H9 (cell line): Measurements from ENCODE around the gene HDGFL3. TPM values are rescaled to one million over a fixed set of nuclear protein-coding genes. Genes with fewer than 3 reads are reported as not detected.
A peak's percentile ranks its signal among the peaks of the same experiment; 100 is the strongest.
"Not testable (repeated sequence)": the region's sequence is repeated elsewhere in the genome, so short reads cannot be mapped to it uniquely, and the experiment has no call there.

Experiments used
- DNase-seq: peaks from one replicate; pipeline ENCODE4 v3.0.0-alpha.2; 2017
- H2AFZ ChIP-seq: one replicate; pipeline ENCODE4 v1.6.1; 2013; ENCODE audit warnings: mild to moderate bottlenecking, low read length, control low read depth, moderate library complexity
- H2AK5ac ChIP-seq: 2 replicates; pipeline ENCODE4 v1.6.1; 2013; ENCODE audit warnings: low read length, control low read depth, mixed read lengths; ENCODE audit not compliant: insufficient read length
- H2BK120ac ChIP-seq: one replicate; pipeline ENCODE4 v1.6.1; 2013; ENCODE audit warnings: low read depth, mild to moderate bottlenecking, low read length, control low read depth, inconsistent platforms; ENCODE audit not compliant: poor library complexity, severe bottlenecking
- H2BK12ac ChIP-seq: 2 replicates; pipeline ENCODE4 v1.6.1; 2013; ENCODE audit warnings: low read length, control low read depth, mixed read lengths, low read depth; ENCODE audit not compliant: insufficient read length
- H2BK15ac ChIP-seq: 2 replicates; pipeline ENCODE4 v1.6.1; 2013; ENCODE audit warnings: low read depth, low read length, control low read depth
- H2BK20ac ChIP-seq: one replicate; pipeline ENCODE4 v1.6.1; 2013; ENCODE audit warnings: low read depth, mild to moderate bottlenecking, low read length, control low read depth, inconsistent platforms; ENCODE audit not compliant: poor library complexity, severe bottlenecking
- H2BK5ac ChIP-seq: 2 replicates; pipeline ENCODE4 v1.6.1; 2013; ENCODE audit warnings: low read length, control low read depth, mixed read lengths; ENCODE audit not compliant: insufficient read length
- H3K14ac ChIP-seq: 2 replicates; pipeline ENCODE4 v1.6.1; 2013; ENCODE audit warnings: low read length, control low read depth; ENCODE audit not compliant: insufficient read depth
- H3K18ac ChIP-seq: 2 replicates; pipeline ENCODE4 v1.6.1; 2013; ENCODE audit warnings: low read depth, mild to moderate bottlenecking, mixed read lengths, low read length, control low read depth; ENCODE audit not compliant: insufficient read length
- H3K23ac ChIP-seq: 2 replicates; pipeline ENCODE4 v1.6.1; 2013; ENCODE audit warnings: low read length, control low read depth, mixed read lengths, low read depth; ENCODE audit not compliant: insufficient read length
- H3K23me2 ChIP-seq: 2 replicates; pipeline ENCODE4 v1.6.1; 2013; ENCODE audit warnings: low read depth, mild to moderate bottlenecking, mixed read lengths, low read length, control low read depth; ENCODE audit not compliant: insufficient read length, poor library complexity, severe bottlenecking
- H3K27ac ChIP-seq: 2 replicates; pipeline ENCODE4 v1.5.1; 2013; ENCODE audit warnings: low read length, control low read depth, mixed read lengths, low read depth; ENCODE audit not compliant: insufficient read length
- H3K27me3 ChIP-seq: 2 replicates; pipeline ENCODE4 v1.6.1; 2013; ENCODE audit warnings: low read length, control low read depth, inconsistent platforms; ENCODE audit not compliant: insufficient read depth
- H3K4ac ChIP-seq: 2 replicates; pipeline ENCODE4 v1.6.1; 2013; ENCODE audit warnings: low read depth, mild to moderate bottlenecking, control low read depth, inconsistent platforms, low read length, moderate library complexity
- H3K4me1 ChIP-seq: 2 replicates; pipeline ENCODE4 v1.6.1; 2013; ENCODE audit warnings: low read length, control low read depth, inconsistent platforms; ENCODE audit not compliant: insufficient read depth
- H3K4me2 ChIP-seq: 2 replicates; pipeline ENCODE4 v1.6.1; 2013; ENCODE audit warnings: low read length, control low read depth, mixed read lengths; ENCODE audit not compliant: insufficient read length, insufficient read depth
- H3K56ac ChIP-seq: 2 replicates; pipeline ENCODE4 v1.6.1; 2013; ENCODE audit warnings: low read depth, mild to moderate bottlenecking, mixed read lengths, low read length, control low read depth; ENCODE audit not compliant: insufficient read length
- H3K79me1 ChIP-seq: 2 replicates; pipeline ENCODE4 v1.6.1; 2013; ENCODE audit warnings: low read depth, mild to moderate bottlenecking, moderate library complexity, low read length, control low read depth, inconsistent platforms; ENCODE audit not compliant: insufficient read depth, poor library complexity, severe bottlenecking
- H3K79me2 ChIP-seq: 2 replicates; pipeline ENCODE4 v1.6.1; 2013; ENCODE audit warnings: low read length, control low read depth, inconsistent platforms; ENCODE audit not compliant: insufficient read depth
- H3K9ac ChIP-seq: 2 replicates; pipeline ENCODE4 v1.6.1; 2013; ENCODE audit warnings: low read length, control low read depth, mixed read lengths; ENCODE audit not compliant: insufficient read length; ENCODE audit errors: extremely low read depth
- H3K9me3 ChIP-seq: one replicate; pipeline ENCODE4 v1.6.1; 2013; ENCODE audit warnings: low read depth, low read length, inconsistent platforms; ENCODE audit not compliant: control insufficient read depth
- H3T11ph ChIP-seq: one replicate; pipeline ENCODE4 v1.6.1; 2013; ENCODE audit warnings: mild to moderate bottlenecking, low read length, control low read depth, inconsistent platforms
- H4K20me1 ChIP-seq: one replicate; pipeline ENCODE4 v1.6.1; 2013; ENCODE audit not compliant: control insufficient read depth, insufficient read length, insufficient read depth
- H4K5ac ChIP-seq: 2 replicates; pipeline ENCODE4 v1.6.1; 2013; ENCODE audit warnings: low read depth, mild to moderate bottlenecking, mixed read lengths, low read length, control low read depth; ENCODE audit not compliant: insufficient read length
- H4K8ac ChIP-seq: replicated peaks from 2 replicates; pipeline ENCODE4 v1.6.1; 2013; ENCODE audit warnings: low read length, control low read depth, mixed read lengths, low read depth; ENCODE audit not compliant: insufficient read length
- H4K91ac ChIP-seq: 2 replicates; pipeline ENCODE4 v1.6.1; 2013; ENCODE audit warnings: low read depth, mild to moderate bottlenecking, moderate library complexity, mixed read lengths, low read length, control low read depth; ENCODE audit not compliant: insufficient read length
- H3K27ac Mint-ChIP-seq, 3 experiments: 2 replicates in 2 of 3; 3 replicates in 1 of 3; pipeline ENCODE4 v1.8.0; 2020 to 2021; ENCODE audit warnings: mixed read lengths in 3 of 3, mild to moderate bottlenecking in 1 of 3, moderate library complexity in 1 of 3
- H3K27me3 Mint-ChIP-seq: 2 replicates; pipeline ENCODE4 v1.8.0; 2021; ENCODE audit warnings: low read depth, mild to moderate bottlenecking, moderate library complexity, mixed read lengths
- H3K36me3 Mint-ChIP-seq, 3 experiments: 2 replicates in 2 of 3; 3 replicates in 1 of 3; pipeline ENCODE4 v1.8.0; 2020 to 2021; ENCODE audit warnings: low read depth in 3 of 3, mixed read lengths in 3 of 3; ENCODE audit not compliant: insufficient read depth in 1 of 3
- H3K4me1 Mint-ChIP-seq, 2 experiments: 2 replicates each; pipeline ENCODE4 v1.8.0; 2020; ENCODE audit warnings: mixed read lengths in 2 of 2
- H3K4me3 Mint-ChIP-seq, 2 experiments: 2 replicates in 1 of 2; 3 replicates in 1 of 2; pipeline ENCODE4 v1.8.0; 2020 to 2021; ENCODE audit warnings: mild to moderate bottlenecking in 2 of 2, mixed read lengths in 2 of 2, moderate library complexity in 1 of 2
- H3K9me3 Mint-ChIP-seq, 2 experiments: 2 replicates in 1 of 2; 3 replicates in 1 of 2; pipeline ENCODE4 v1.8.0; 2020; ENCODE audit warnings: mild to moderate bottlenecking in 2 of 2, mixed read lengths in 2 of 2, moderate library complexity in 1 of 2
- CTCF ChIP-seq: fragments of 200-600 bp; sonication (generic); conservative IDR thresholded peaks from 3 replicates; pipeline ENCODE4 v1.8.0; 2021; ENCODE audit warnings: antibody characterized with exemption, mild to moderate bottlenecking
- WGBS: extraction: QIAGEN DNeasy Blood & Tissue Kit; methylation state at CpG from one replicate; pipeline ENCODE4 v1.1.7; 2013; ENCODE audit warnings: missing lambda C conversion rate, low lambda C conversion rate, mixed read lengths; ENCODE audit not compliant: insufficient read length; ENCODE audit errors: extremely low coverage; 5-methylcytosine and 5-hydroxymethylcytosine counted together
- total RNA-seq: library from RNA; stranded (reverse); gene quantifications from 2 replicates; pipeline ENCODE4 v1.2.1, GENCODE V29; 2021

Gene HDGFL3
- total RNA-seq, 1 experiment from 2014 or later, result 120 TPM

GRCh38 chr15:83170474-83171165 is 37.0 kb downstream of the HDGFL3 start:
- H3T11ph ChIP-seq, result no peak overlapping the region
- H3K27ac ChIP-seq, result no peak overlapping the region
- no peak overlapping the region for H3K9ac ChIP-seq
- H3K4me1 ChIP-seq, result peaks cover 4% of the 10 kb centered on the region; the same call in 1 of the 2 replicates
- H4K91ac ChIP-seq, result no peak overlapping the region
- peaks cover 0 to 7% of the 10 kb centered on the region in 2 experiments; a peak in 2 of 5 replicates for H3K9me3 Mint-ChIP-seq
- H3K4me1 Mint-ChIP-seq, result peaks cover 33 to 40% of the 10 kb centered on the region in 2 experiments
- H3K79me1 ChIP-seq, result peaks cover 3% of the 10 kb centered on the region
- H2BK20ac ChIP-seq, result no peak overlapping the region
- no peak overlapping the region for H4K5ac ChIP-seq
- TF ChIP-seq CTCF, result no peak
- no CpG with 5 or more reads among the region's 4 CpGs for WGBS
- H2BK12ac ChIP-seq, result no peak overlapping the region
- peaks cover 4 to 13% (median 8%) of the 10 kb centered on the region in 3 experiments; a peak in 6 of 7 replicates for H3K36me3 Mint-ChIP-seq
- H3K27me3 ChIP-seq, result no peaks in the 10 kb centered on the region
- H3K27me3 Mint-ChIP-seq, result no peaks in the 10 kb centered on the region
- no peak overlapping the region for H3K4ac ChIP-seq
- H4K8ac ChIP-seq, result no peak overlapping the region
- H2AK5ac ChIP-seq, result no peak overlapping the region
- no peaks in the 10 kb centered on the region for H3K23me2 ChIP-seq
- no peak overlapping the region for H2BK5ac ChIP-seq
- no peaks in the 10 kb centered on the region for H4K20me1 ChIP-seq
- 0 out of 7 replicates have a peak overlapping the region, but pooled peaks of 1 of the 3 experiments have one; percentile 25 for H3K27ac Mint-ChIP-seq
- H3K9me3 ChIP-seq, result no peaks in the 10 kb centered on the region
- DNase-seq, result no peak
- no peak overlapping the region for H2BK120ac ChIP-seq
- H3K4me2 ChIP-seq, result no peak overlapping the region
- H3K56ac ChIP-seq, result no peak overlapping the region
- no peak overlapping the region for H3K4me3 Mint-ChIP-seq
- H3K79me2 ChIP-seq, result peaks cover 9% of the 10 kb centered on the region; the same call in 1 of the 2 replicates
- H3K23ac ChIP-seq, result no peak overlapping the region
- H3K18ac ChIP-seq, result no peak overlapping the region
- no peak overlapping the region for H2AFZ ChIP-seq
- H3K14ac ChIP-seq, result no peak overlapping the region
- H2BK15ac ChIP-seq, result no peak overlapping the region

GRCh38 chr15:83169576-83169975 is 38.0 kb downstream of the HDGFL3 start:
- not testable (repeated sequence) for H3K79me1 ChIP-seq, H2BK20ac ChIP-seq, H3K9me3 Mint-ChIP-seq, H2BK120ac ChIP-seq, H2AFZ ChIP-seq, H2BK5ac ChIP-seq, H3K14ac ChIP-seq, H3K4me3 Mint-ChIP-seq, H3K27ac ChIP-seq, H3K23me2 ChIP-seq, H4K5ac ChIP-seq, H3K4me2 ChIP-seq, H3K23ac ChIP-seq, H3K4ac ChIP-seq, H3K18ac ChIP-seq, H4K8ac ChIP-seq, H2BK15ac ChIP-seq, H2AK5ac ChIP-seq, H4K20me1 ChIP-seq, H4K91ac ChIP-seq, H3K4me1 ChIP-seq, H3K27me3 Mint-ChIP-seq, H3K56ac ChIP-seq, H2BK12ac ChIP-seq, H3K9me3 ChIP-seq, DNase-seq, H3K27me3 ChIP-seq, H3K9ac ChIP-seq, H3T11ph ChIP-seq
- H3K36me3 Mint-ChIP-seq, result peaks cover 4 to 13% (median 8%) of the 10 kb centered on the region in 3 experiments; a peak in 6 of 7 replicates
- H3K79me2 ChIP-seq, result peaks cover 15% of the 10 kb centered on the region; the same call in 1 of the 2 replicates
- peaks cover 33 to 46% of the 10 kb centered on the region in 2 experiments for H3K4me1 Mint-ChIP-seq
- H3K27ac Mint-ChIP-seq, result 0 out of 7 replicates have a peak overlapping the region, but pooled peaks of 1 of the 3 experiments have one; percentile 1
- no CpG with 5 or more reads among the region's 5 CpGs for WGBS
